Naive thymus-derived CD4-positive, alpha-beta T cell (primary cell): ENCODE measurements around the gene CDHR1. TPM values are rescaled to one million over a fixed set of nuclear protein-coding genes. Genes with fewer than 3 reads are reported as not detected.

Source experiments
- ATAC-seq: fragments of 150-1000 bp; cut with Tn5 transposase; 2 replicates; pipeline ENCODE4 v1.10.0; 2021; ENCODE audit warnings: mild to moderate bottlenecking, moderate library complexity
- CTCF ChIA-PET: fragments of 350-600 bp; sonication (Branson Sonifier 250); formaldehyde crosslinking; loops from one replicate; lab custom pipeline; 2021; ENCODE audit warnings: antibody characterized with exemption; lab: Charles Lee
- POLR2A ChIA-PET: fragments of 350-600 bp; sonication (Branson Sonifier 250); formaldehyde crosslinking; loops from one replicate; lab custom pipeline; 2021; ENCODE audit warnings: antibody characterized with exemption, inconsistent platforms; lab: Charles Lee
- DNase-seq, 9 donors: peaks; one replicate each; pipeline versions ENCODE4 v3.0.0 to v3.0.0-alpha.2; 2020 to 2022; ENCODE audit warnings: mixed read lengths in 1 of 9
- H3K27ac ChIP-seq: one replicate; pipeline ENCODE4 v1.7.0; 2013; ENCODE audit warnings: mild to moderate bottlenecking, low read depth, low read length, moderate library complexity
- H3K27me3 ChIP-seq, 2 donors: one replicate each; pipeline ENCODE4 v1.7.0; 2013; ENCODE audit warnings: low read length in 2 of 2, mild to moderate bottlenecking in 2 of 2, moderate library complexity in 2 of 2; ENCODE audit not compliant: control insufficient read depth in 2 of 2, insufficient read depth in 2 of 2
- H3K36me3 ChIP-seq, 3 experiments: 1 replicate in 2 of 3; 2 replicates in 1 of 3; pipeline ENCODE4 v1.7.0; 2013; ENCODE audit warnings: low read length in 3 of 3, mild to moderate bottlenecking in 3 of 3, moderate library complexity in 1 of 3; ENCODE audit not compliant: insufficient read depth in 3 of 3, control insufficient read depth in 2 of 3
- H3K4me1 ChIP-seq, 2 donors: one replicate each; pipeline ENCODE4 v1.7.0; 2013; ENCODE audit warnings: low read length in 2 of 2, mild to moderate bottlenecking in 2 of 2, moderate library complexity in 1 of 2; ENCODE audit not compliant: control insufficient read depth in 2 of 2, insufficient read depth in 2 of 2
- H3K4me3 ChIP-seq: 2 replicates; pipeline ENCODE4 v1.7.0; 2013; ENCODE audit warnings: mild to moderate bottlenecking, low read length
- H3K9me3 ChIP-seq, 3 experiments: 1 replicate in 2 of 3; 2 replicates in 1 of 3; pipeline ENCODE4 v1.7.0; 2013; ENCODE audit warnings: low read length in 3 of 3; ENCODE audit not compliant: control insufficient read depth in 2 of 3
- H3K27ac Mint-ChIP-seq, 9 donors: one replicate each; pipeline ENCODE4 v1.8.0; 2020 to 2022; ENCODE audit warnings: mixed read lengths in 9 of 9, mild to moderate bottlenecking in 8 of 9, moderate library complexity in 5 of 9, inconsistent platforms in 2 of 9
- H3K27me3 Mint-ChIP-seq, 5 donors: one replicate each; pipeline ENCODE4 v1.8.0; 2021 to 2022; ENCODE audit warnings: mixed read lengths in 5 of 5, mild to moderate bottlenecking in 1 of 5
- H3K36me3 Mint-ChIP-seq, 5 donors: one replicate each; pipeline ENCODE4 v1.8.0; 2020 to 2022; ENCODE audit warnings: mixed read lengths in 5 of 5, mild to moderate bottlenecking in 3 of 5, inconsistent platforms in 1 of 5
- H3K4me1 Mint-ChIP-seq, 7 donors: one replicate each; pipeline ENCODE4 v1.8.0; 2020 to 2022; ENCODE audit warnings: mixed read lengths in 7 of 7, mild to moderate bottlenecking in 3 of 7, inconsistent platforms in 1 of 7
- H3K4me3 Mint-ChIP-seq, 10 donors: one replicate each; pipeline ENCODE4 v1.8.0; 2020 to 2022; ENCODE audit warnings: mild to moderate bottlenecking in 10 of 10, mixed read lengths in 10 of 10, moderate library complexity in 6 of 10, inconsistent platforms in 2 of 10
- H3K9me3 Mint-ChIP-seq, 11 donors: one replicate each; pipeline ENCODE4 v1.8.0; 2020 to 2022; ENCODE audit warnings: mixed read lengths in 11 of 11, mild to moderate bottlenecking in 4 of 11, inconsistent platforms in 1 of 11, moderate library complexity in 1 of 11
- intact Hi-C, 2 donors: fragments of 100-400 bp; cut with micrococcal nuclease; formaldehyde crosslinking; loops; one replicate each; pipeline ENCODE4 v1.15.1; 2023
- polyA plus RNA-seq, 2 donors: library from polyadenylated mRNA; unstranded; fragments of 300-500 nt; fragmentation: Illumina TruSeq; gene quantifications; one replicate each; pipeline ENCODE4 v1.2.3, GENCODE V29; 2021
- total RNA-seq, 6 experiments: library from RNA in 5 of 6; stranded (reverse) in 5 of 6; gene quantifications; 1 replicate in 5 of 6; 2 replicates in 1 of 6; pipeline ENCODE4 v1.2.3 and lab custom pipeline; 2021 to 2026

Gene CDHR1
- total and polyA plus RNA-seq, 7 experiments from 2014 or later: 0.15 to 1.6 (median 0.30) TPM; not detected in 2

- no peaks in the 10 kb centered on the region for H3K4me1 Mint-ChIP-seq
- intact Hi-C loops: no loop called here
These were observed 6.9 kb downstream of the CDHR1 start for GRCh38 chr10:84201244-84201606.

GRCh38 chr10:84201682-84202081, 7.3 kb downstream of the CDHR1 start:
- ChIA-PET POLR2A (interaction anchor here (2.6 kb wide), 1 partner anchor 63 kb away, joined by 7 read pairs; the partner anchor contains the start of gene GHITM), CTCF (interaction anchor here (0.8 to 1.9 kb wide), 3 partner anchors 25 to 54 kb away, joined by 3 to 7 read pairs (median 3); no protein-coding TSS in a partner anchor)

More at GRCh38 chr10:84201244-84201606, 6.9 kb downstream of the CDHR1 start:
- Histone ChIP-seq H3K27me3 (no peaks in the 10 kb centered on the region), H3K4me3 (no peak overlapping the region), H3K9me3 (no peaks in the 10 kb centered on the region), H3K4me1 (no peaks in the 10 kb centered on the region), H3K36me3 (no peaks in the 10 kb centered on the region), H3K27ac (no peak overlapping the region)
- no peak overlapping the region for H3K4me3 Mint-ChIP-seq
- H3K27ac Mint-ChIP-seq: no peak overlapping the region
- ATAC-seq (no peak), DNase-seq (no peak)
- ChIA-PET POLR2A (interaction anchor here (0.7 to 2.6 kb wide), 2 partner anchors 61 to 62 kb away, joined by 3 to 7 read pairs; partner anchors contain the start of gene GHITM), CTCF (interaction anchor here (0.8 to 1.2 kb wide), 2 partner anchors 24 to 26 kb away, joined by 3 read pairs; no protein-coding TSS in a partner anchor)
- H3K36me3 Mint-ChIP-seq: no peaks in the 10 kb centered on the region
- H3K27me3 Mint-ChIP-seq: peaks cover 0 to 18% (median 11%) of the 10 kb centered on the region in 5 donors
- no peaks in the 10 kb centered on the region for H3K9me3 Mint-ChIP-seq

GRCh38 chr10:84202349-84202748, 8.0 kb downstream of the CDHR1 start:
- ChIA-PET CTCF (interaction anchor here (1.9 kb wide), 1 partner anchor 55 kb away, joined by 7 read pairs; no protein-coding TSS in a partner anchor), POLR2A (interaction anchor here (2.6 kb wide), 1 partner anchor 64 kb away, joined by 7 read pairs; the partner anchor contains the start of gene GHITM)
- intact Hi-C loops: no loop called here
- no peaks in the 10 kb centered on the region for H3K4me1 ChIP-seq
- no peak for DNase-seq
- no peaks in the 10 kb centered on the region for H3K4me1 Mint-ChIP-seq
- peaks cover 3 to 8% (median 6%) of the 10 kb centered on the region in 5 donors for H3K27me3 Mint-ChIP-seq
- H3K9me3 Mint-ChIP-seq: peaks cover 0 to 2% (median 0%) of the 10 kb centered on the region in 11 donors
- no peaks in the 10 kb centered on the region for H3K36me3 ChIP-seq
- ATAC-seq: no peak
- no peak overlapping the region for H3K4me3 Mint-ChIP-seq
- peak overlapping the region in 1 of 9 donors; percentile 44 for H3K27ac Mint-ChIP-seq
- H3K27ac ChIP-seq: no peak overlapping the region
- no peaks in the 10 kb centered on the region for H3K9me3 ChIP-seq
- no peak overlapping the region for H3K4me3 ChIP-seq
- no peaks in the 10 kb centered on the region for H3K36me3 Mint-ChIP-seq
- H3K27me3 ChIP-seq: no peaks in the 10 kb centered on the region

More at GRCh38 chr10:84201682-84202081, 7.3 kb downstream of the CDHR1 start:
- peaks cover 0 to 14% (median 7%) of the 10 kb centered on the region in 5 donors for H3K27me3 Mint-ChIP-seq
- H3K27ac Mint-ChIP-seq: no peak overlapping the region
- H3K9me3 Mint-ChIP-seq: no peaks in the 10 kb centered on the region
- H3K4me3 Mint-ChIP-seq: no peak overlapping the region
- Histone ChIP-seq H3K27me3 (no peaks in the 10 kb centered on the region), H3K27ac (no peak overlapping the region), H3K4me1 (no peaks in the 10 kb centered on the region), H3K4me3 (no peak overlapping the region), H3K36me3 (no peaks in the 10 kb centered on the region), H3K9me3 (no peaks in the 10 kb centered on the region)
- H3K4me1 Mint-ChIP-seq: no peaks in the 10 kb centered on the region
- no peaks in the 10 kb centered on the region for H3K36me3 Mint-ChIP-seq
- DNase-seq (no peak), ATAC-seq (no peak)
- intact Hi-C loops: no loop called here

- Histone ChIP-seq H3K27me3 (no peaks in the 10 kb centered on the region), H3K9me3 (no peaks in the 10 kb centered on the region), H3K4me1 (no peaks in the 10 kb centered on the region), H3K36me3 (no peaks in the 10 kb centered on the region), H3K27ac (no peak overlapping the region), H3K4me3 (no peak overlapping the region)
- Mint-ChIP-seq H3K9me3 (peaks cover 0 to 2% (median 0%) of the 10 kb centered on the region in 11 donors), H3K4me3 (no peak overlapping the region), H3K36me3 (no peaks in the 10 kb centered on the region), H3K27ac (no peak overlapping the region), H3K4me1 (no peaks in the 10 kb centered on the region), H3K27me3 (peaks cover 0 to 13% (median 8%) of the 10 kb centered on the region in 5 donors)
- intact Hi-C loops: loop anchor here in 1 of 2 donors (2.0 kb wide), 1 partner anchor 43 kb away; no protein-coding TSS in a partner anchor
- ChIA-PET POLR2A (no interaction called here), CTCF (interaction anchor here (1.1 to 5.2 kb wide), 3 partner anchors 12 to 56 kb away, joined by 3 to 51 read pairs (median 4); no protein-coding TSS in a partner anchor)
- no peak for DNase-seq
- no peak for ATAC-seq
These were observed 9.8 kb downstream of the CDHR1 start for GRCh38 chr10:84204122-84204521.

- no peaks in the 10 kb centered on the region for H3K36me3 ChIP-seq
- Mint-ChIP-seq H3K9me3 (peaks cover 0 to 2% (median 0%) of the 10 kb centered on the region in 11 donors), H3K27me3 (peaks cover 0 to 13% (median 8%) of the 10 kb centered on the region in 5 donors), H3K4me1 (no peaks in the 10 kb centered on the region), H3K27ac (no peak overlapping the region), H3K36me3 (no peaks in the 10 kb centered on the region), H3K4me3 (no peak overlapping the region)
- H3K4me3 ChIP-seq: no peak overlapping the region
- ChIA-PET CTCF (interaction anchor here (1.1 to 5.2 kb wide), 5 partner anchors 12 to 69 kb away, joined by 3 to 51 read pairs (median 4); no protein-coding TSS in a partner anchor), POLR2A (no interaction called here)
- H3K9me3 ChIP-seq: no peaks in the 10 kb centered on the region
- intact Hi-C loops: loop anchor here (1.0 to 2.0 kb wide), 2 partner anchors 44 to 56 kb away; no protein-coding TSS in a partner anchor
- no peaks in the 10 kb centered on the region for H3K4me1 ChIP-seq
- no peak overlapping the region for H3K27ac ChIP-seq
- DNase-seq (no peak), ATAC-seq (no peak)
- H3K27me3 ChIP-seq: no peaks in the 10 kb centered on the region
These were observed 10.3 kb downstream of the CDHR1 start for GRCh38 chr10:84204610-84205009.

GRCh38 chr10:84205049-84205852, 10.9 kb downstream of the CDHR1 start:
- Histone ChIP-seq H3K4me1 (no peaks in the 10 kb centered on the region), H3K27ac (no peak overlapping the region), H3K27me3 (no peaks in the 10 kb centered on the region), H3K4me3 (no peak overlapping the region), H3K9me3 (no peaks in the 10 kb centered on the region), H3K36me3 (no peaks in the 10 kb centered on the region)
- ATAC-seq (peak; percentile 88), DNase-seq (peak; percentile 20 to 73 (median 52))
- POLR2A ChIA-PET: interaction anchor here (1.1 kb wide), 1 partner anchor 54 kb away, joined by 4 read pairs; no protein-coding TSS in a partner anchor
- CTCF ChIA-PET: interaction anchor here (1.0 to 5.2 kb wide), 5 partner anchors 9 to 69 kb away, joined by 3 to 51 read pairs (median 3); no protein-coding TSS in a partner anchor
- H3K4me1 Mint-ChIP-seq: no peaks in the 10 kb centered on the region
- intact Hi-C loops: loop anchor here (1.0 to 2.0 kb wide), 2 partner anchors 44 to 57 kb away; no protein-coding TSS in a partner anchor
- H3K36me3 Mint-ChIP-seq: no peaks in the 10 kb centered on the region
- peaks cover 0 to 13% (median 8%) of the 10 kb centered on the region in 5 donors for H3K27me3 Mint-ChIP-seq
- H3K4me3 Mint-ChIP-seq: no peak overlapping the region
- peaks cover 0 to 2% (median 0%) of the 10 kb centered on the region in 11 donors for H3K9me3 Mint-ChIP-seq
- peak overlapping the region in 3 of 9 donors; percentile 8 to 76 (median 51) for H3K27ac Mint-ChIP-seq
